ENCODE data around the gene DOCK4. TPM values are rescaled to one million over a fixed set of nuclear protein-coding genes. Genes with fewer than 3 reads are reported as not detected.

Gene DOCK4
- total RNA-seq, 1 experiment from 2014 or later, result 4.9 TPM

GRCh38 chr7:111711426-111712065, 494.7 kb downstream of the DOCK4 start:
- Mint-ChIP-seq H3K27ac (no peak overlapping the region), H3K36me3 (ENCODE audit: insufficient read depth in 1 of 3, low read depth in 3 of 3) (peaks cover 0 to 2% (median 2%) of the 10 kb centered on the region in 3 experiments; a peak in 4 of 7 replicates), H3K4me3 (no peak overlapping the region), H3K27me3 (ENCODE audit: low read depth) (no peaks in the 10 kb centered on the region), H3K9me3 (peaks cover 6 to 7% of the 10 kb centered on the region in 2 experiments; a peak in 4 of 5 replicates), H3K4me1 (peaks cover 7 to 9% of the 10 kb centered on the region in 2 experiments)
- no CpG with 5 or more reads among the region's 4 CpGs for WGBS (ENCODE audit: extremely low coverage, insufficient read length, low lambda C conversion rate)
- H3K18ac ChIP-seq (ENCODE audit: insufficient read length, low read depth, low read length), result no peak overlapping the region
- no peaks in the 10 kb centered on the region for H3K79me1 ChIP-seq (ENCODE audit: insufficient read depth, low read depth, low read length, poor library complexity, severe bottlenecking)
- H4K91ac ChIP-seq (ENCODE audit: insufficient read length, low read depth, low read length), result no peak overlapping the region
- H2BK120ac ChIP-seq (ENCODE audit: low read depth, low read length, poor library complexity, severe bottlenecking), result no peak overlapping the region
- H3K9ac ChIP-seq (ENCODE audit: extremely low read depth, insufficient read length, low read length), result no peak overlapping the region
- H4K5ac ChIP-seq (ENCODE audit: insufficient read length, low read depth, low read length), result no peak overlapping the region
- no peak overlapping the region for H2AFZ ChIP-seq (ENCODE audit: low read length)
- no peak overlapping the region for H2BK12ac ChIP-seq (ENCODE audit: insufficient read length, low read depth, low read length)
- H2AK5ac ChIP-seq (ENCODE audit: insufficient read length, low read length), result no peak overlapping the region
- no peak overlapping the region for H2BK5ac ChIP-seq (ENCODE audit: insufficient read length, low read length)
- TF ChIP-seq CTCF (conservative IDR thresholded peaks at IDR 0.05), result no peak
- H3K23me2 ChIP-seq (ENCODE audit: insufficient read length, low read depth, low read length, poor library complexity, severe bottlenecking), result no peaks in the 10 kb centered on the region
- H3K4me2 ChIP-seq (ENCODE audit: insufficient read depth, insufficient read length, low read length), result no peak overlapping the region
- H2BK15ac ChIP-seq (ENCODE audit: low read depth, low read length), result no peak overlapping the region
- H3K27me3 ChIP-seq (ENCODE audit: insufficient read depth, low read length), result no peaks in the 10 kb centered on the region; the same call in 1 of the 2 replicates
- H3T11ph ChIP-seq (ENCODE audit: low read length), result no peak overlapping the region
- H4K8ac ChIP-seq (replicated peaks; ENCODE audit: insufficient read length, low read depth, low read length), result no peak overlapping the region
- no peak overlapping the region for H3K4ac ChIP-seq (ENCODE audit: low read depth, low read length)
- H3K9me3 ChIP-seq (ENCODE audit: control insufficient read depth, low read depth, low read length), result peaks cover 3% of the 10 kb centered on the region
- no peak overlapping the region for H3K23ac ChIP-seq (ENCODE audit: insufficient read length, low read depth, low read length)
- H4K20me1 ChIP-seq (ENCODE audit: control insufficient read depth, insufficient read depth, insufficient read length), result no peaks in the 10 kb centered on the region
- no peak overlapping the region for H3K14ac ChIP-seq (ENCODE audit: insufficient read depth, low read length)
- no peaks in the 10 kb centered on the region for H3K79me2 ChIP-seq (ENCODE audit: insufficient read depth, low read length)
- H3K56ac ChIP-seq (ENCODE audit: insufficient read length, low read depth, low read length), result no peak overlapping the region
- H3K27ac ChIP-seq (ENCODE audit: insufficient read length, low read depth, low read length), result no peak overlapping the region
- no peak overlapping the region for H2BK20ac ChIP-seq (ENCODE audit: low read depth, low read length, poor library complexity, severe bottlenecking)
- H3K4me1 ChIP-seq (ENCODE audit: insufficient read depth, low read length), result no peaks in the 10 kb centered on the region
- no peak for DNase-seq
